ENCODE data around the gene SNTG2.
"Not testable (repeated sequence)": the region's sequence is repeated elsewhere in the genome, so short reads cannot be mapped to it uniquely, and the experiment has no call there.

The SNTG2 gene

DNA sequence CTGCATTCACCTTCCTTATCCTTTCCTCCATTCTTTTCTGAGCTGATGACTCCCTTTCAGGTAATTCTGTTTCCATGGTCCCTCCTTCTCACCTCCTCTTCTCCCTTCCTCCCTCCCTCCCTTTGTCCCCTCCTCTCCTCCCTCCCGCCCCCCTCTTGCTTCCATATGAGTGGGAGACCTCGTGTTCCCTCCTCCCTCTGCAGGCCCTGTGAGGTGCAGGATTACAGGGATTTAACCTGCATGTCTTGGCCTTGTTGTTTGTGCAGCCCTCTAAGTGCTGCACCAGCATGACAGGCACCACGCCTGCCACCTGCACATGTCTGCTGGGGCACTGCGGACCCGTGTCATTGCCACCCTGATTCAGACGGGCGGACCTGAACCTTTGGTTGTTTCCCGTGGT is 103.1 kb downstream of the SNTG2 start:
- no peak for DNase-seq (ENCODE audit: low spot score)

DNA sequence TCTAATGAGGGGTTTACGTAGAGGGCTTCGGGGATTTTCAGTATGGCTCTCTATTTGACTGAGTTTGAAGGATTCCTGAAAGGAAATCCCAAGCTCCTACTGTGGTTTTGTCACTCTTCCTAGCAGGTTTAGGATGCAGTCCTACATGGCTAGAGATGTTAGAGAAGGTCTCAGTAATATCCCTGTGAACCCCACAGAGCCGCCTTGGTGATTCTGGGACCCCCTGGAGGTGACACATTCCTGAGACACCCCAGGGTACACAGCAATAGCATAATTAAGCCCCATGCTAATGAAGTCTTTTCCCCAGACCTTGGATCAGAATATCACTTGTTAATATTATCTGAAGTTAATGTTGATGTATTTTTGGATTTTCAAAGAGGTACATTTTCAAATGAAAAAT is 103.8 kb downstream of the SNTG2 start:
- no peak for DNase-seq (ENCODE audit: low spot score)

DNA sequence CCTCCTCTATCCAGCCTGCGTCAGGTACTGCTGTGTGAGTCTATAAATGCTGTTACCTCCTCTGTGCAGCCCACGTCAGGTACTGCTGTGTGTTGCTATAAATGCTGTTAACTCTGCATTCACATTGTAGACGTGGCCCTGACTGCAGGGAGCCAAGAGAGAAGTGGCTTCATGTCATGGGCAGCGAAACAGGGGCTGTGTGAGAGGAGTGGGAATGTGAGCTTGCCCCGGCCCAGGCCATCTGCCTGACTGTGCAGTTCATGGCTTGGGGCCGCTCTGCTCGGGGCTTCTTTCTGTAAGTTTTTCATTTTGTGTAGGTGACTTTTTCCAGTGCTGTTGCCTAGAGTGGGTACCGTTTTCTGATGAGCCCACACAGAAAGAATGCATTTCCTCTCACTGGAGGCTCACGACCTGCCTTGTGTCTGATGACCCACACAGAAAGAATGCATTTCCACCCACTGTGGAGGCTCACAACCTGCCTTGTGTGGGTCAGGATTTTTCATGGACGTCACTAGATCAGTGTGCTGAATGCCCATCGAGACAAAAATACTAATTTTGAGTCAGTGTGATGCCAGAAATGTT is 104.5 kb downstream of the SNTG2 start:
- no peak for DNase-seq (ENCODE audit: low spot score)

DNA sequence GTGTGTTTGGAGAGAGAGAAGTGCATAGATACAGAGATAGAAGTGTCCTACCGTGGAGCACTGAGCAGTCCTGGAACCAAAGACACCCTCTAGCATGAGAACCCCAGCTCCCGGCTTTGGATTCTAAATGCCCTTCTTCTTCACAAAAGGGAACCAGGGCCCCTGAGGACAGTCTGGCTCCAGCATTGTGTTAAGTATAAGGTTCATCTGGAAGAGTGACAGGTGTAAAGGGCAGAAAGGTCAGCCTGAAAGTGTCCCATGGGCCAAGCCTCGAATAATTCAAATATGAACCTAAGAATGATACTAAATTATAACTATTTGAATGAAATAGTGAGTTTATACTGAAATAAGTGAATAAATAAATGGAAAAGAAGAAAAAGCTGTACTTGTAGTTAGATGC is 109.7 kb downstream of the SNTG2 start:
- DNase-seq (ENCODE audit: low spot score), result no peak

DNA sequence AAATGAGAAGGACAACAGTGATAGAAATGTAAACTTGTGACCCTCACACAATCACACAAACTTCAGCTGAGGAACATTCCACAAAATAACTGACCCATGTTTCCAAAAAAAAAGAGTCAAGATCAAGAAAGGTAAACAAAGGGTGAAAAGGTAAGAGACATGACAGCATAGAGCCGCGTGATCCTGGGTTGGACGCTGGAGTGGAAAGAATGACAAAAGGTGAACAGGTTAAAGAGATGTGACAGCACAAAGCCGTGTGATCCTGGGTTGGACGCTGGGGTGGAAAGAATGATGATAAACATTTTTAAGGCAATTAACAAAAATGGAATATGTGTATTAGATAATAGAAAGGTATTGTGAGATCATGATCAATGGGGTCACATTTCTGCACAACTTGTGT is 110.3 kb downstream of the SNTG2 start:
- DNase-seq (ENCODE audit: low spot score), result no peak

DNA sequence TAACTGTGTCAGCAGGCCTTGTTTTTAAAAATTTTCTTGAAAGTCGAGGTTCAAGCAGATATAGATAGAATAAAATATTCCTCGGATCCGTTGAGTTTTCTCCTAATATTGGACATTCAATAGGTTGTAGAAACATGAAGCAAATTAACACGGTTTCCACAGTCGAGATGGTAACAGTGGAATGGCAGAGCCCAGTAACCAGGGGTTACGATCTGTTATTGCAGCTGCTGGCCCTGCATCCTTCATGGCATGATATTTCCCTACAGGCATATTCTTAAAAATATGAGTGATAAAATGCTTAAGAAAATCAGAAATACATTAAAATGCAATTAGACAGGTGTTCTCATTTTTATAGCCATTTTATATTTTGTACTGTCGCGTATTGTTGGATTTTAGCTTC is 117.6 kb downstream of the SNTG2 start:
- DNase-seq (ENCODE audit: low spot score), result no peak

DNA sequence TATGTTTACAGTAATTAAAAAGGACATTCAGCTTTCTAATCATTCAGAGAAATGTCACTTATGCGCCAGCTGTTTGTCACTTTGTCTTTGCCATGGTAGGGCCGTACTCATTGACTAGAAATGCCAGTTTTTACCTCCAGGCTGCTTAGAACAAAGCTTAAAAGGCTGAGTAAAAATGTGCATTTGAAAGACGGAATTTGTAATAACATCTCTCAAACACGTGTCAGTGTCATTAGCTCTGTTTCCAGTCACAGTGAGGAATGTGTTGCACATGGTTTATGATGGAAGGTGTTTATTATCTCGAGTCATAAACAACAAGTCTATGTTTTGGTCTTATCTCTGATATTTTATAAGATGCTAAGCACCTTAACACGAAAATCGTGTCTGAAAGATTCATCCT is 118.2 kb downstream of the SNTG2 start:
- DNase-seq (ENCODE audit: low spot score), result no peak

DNA sequence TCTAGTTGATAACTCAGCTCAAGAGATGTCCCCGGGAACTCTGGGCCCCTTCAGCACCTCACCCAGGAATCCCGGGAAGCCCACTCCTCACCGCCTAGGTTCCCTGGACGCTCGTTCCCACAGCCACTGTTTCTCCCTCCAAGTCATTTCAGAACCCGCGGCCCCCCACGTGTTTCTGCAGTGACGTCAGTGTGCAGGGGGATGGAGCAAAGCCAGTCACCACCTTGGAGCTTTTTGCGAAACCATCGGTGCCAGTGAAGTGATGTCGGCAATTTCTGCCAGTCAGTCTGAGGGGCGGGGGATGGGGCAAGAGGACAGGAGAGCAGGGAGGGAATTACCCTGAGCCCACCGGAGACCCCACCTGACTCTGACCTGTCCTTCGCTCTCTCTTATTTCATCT is 119.2 kb downstream of the SNTG2 start:
- DNase-seq (ENCODE audit: low spot score), result no peak

DNA sequence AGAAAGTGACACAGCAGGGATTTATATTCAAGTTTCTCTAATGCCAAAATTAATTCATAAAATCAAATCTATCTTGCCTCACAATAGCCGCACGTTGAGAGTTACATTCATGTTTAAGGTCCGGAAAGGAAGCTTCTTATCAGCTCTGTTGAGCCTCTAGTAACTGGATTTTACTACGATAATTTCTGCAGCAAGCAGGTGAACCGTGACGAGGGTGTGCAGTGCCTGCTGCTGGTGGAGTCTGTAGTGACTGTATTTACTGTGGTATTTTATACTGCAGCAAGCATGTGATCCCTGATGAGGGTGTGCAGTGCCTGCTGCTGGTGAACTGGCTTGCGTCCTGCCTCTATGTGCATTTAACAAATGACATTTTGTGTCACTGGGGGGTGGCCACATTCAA is 120.0 kb downstream of the SNTG2 start:
- DNase-seq (ENCODE audit: low spot score), result no peak

DNA sequence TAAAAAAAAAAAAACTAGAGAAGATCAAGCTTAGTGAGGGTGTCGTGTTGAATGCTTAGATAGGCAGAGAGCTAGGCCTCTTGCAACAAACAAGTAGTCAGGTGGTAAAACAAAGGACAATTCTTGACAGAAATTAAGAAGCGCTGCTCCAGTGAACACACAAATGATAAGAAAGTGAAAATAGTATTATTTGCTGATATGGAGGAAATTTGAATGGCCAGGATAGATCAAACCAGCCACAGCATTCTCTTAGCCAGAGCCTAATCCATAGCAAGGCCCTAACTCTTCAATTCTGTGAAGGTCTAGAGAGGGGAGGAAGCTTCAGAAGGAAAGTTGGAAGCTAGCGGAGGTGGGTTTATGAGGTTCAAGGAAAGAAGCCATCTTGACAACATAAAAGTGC is 121.0 kb downstream of the SNTG2 start:
- DNase-seq (ENCODE audit: low spot score), result no peak

DNA sequence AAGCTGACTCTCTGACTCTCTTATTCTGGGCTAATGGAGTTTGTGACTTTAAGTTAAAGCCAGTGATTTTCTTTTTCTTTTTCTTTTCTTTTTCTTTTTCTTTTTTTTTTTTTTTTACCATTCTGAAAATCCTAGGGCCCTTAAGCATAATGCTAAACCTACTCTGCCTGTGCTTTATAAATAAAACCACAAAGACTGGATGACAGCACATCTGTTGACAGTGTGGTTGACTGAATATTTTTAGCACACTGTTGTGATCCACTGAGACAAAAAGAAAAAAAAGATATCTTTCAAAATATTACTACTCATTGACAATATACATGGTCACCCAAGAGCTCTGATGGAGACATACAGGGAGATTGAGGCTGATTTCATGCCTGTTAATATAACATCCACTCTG is 121.6 kb downstream of the SNTG2 start:
- no peak for DNase-seq (ENCODE audit: low spot score)

DNA sequence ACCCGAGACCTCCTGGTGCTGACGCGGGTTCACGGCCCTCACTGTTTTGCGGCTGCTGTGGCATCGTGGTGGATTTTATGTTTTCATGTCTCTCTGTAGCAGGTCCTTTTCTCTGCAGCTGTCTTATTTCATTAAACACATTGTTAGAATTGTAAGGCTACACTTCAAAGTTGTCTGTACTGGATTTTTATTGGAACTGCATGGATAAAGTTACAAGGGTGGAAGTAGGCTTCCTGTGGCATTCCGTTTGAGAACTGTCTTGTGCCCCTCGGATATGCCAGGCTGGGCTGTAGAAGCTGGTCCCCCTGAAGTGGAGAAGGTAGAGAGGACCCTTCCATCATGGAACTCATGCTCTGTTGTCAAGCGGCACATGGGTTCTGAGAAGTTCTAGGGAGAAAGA is 127.3 kb downstream of the SNTG2 start:
- no peak for DNase-seq (ENCODE audit: low spot score)

DNA sequence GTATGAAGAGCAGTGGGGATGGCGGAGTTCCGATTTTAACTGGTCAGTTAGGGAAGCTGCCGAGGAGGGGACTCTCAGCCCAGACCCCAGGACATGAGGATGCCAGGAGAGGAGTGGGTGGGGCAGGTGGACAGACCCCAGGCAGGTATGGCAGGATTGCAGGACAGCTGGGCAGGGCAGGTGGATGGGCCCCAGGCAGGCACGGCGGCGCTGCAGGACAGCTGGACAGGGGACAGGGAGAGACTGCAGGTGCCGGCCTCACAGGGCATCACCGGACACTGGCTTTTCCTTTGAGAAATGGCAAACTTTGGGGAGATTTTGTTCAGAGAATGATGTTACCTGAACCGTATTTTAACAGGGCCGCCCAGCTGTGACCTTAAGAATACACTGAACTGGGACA is 127.7 kb downstream of the SNTG2 start:
- no peak for DNase-seq (ENCODE audit: low spot score)

DNA sequence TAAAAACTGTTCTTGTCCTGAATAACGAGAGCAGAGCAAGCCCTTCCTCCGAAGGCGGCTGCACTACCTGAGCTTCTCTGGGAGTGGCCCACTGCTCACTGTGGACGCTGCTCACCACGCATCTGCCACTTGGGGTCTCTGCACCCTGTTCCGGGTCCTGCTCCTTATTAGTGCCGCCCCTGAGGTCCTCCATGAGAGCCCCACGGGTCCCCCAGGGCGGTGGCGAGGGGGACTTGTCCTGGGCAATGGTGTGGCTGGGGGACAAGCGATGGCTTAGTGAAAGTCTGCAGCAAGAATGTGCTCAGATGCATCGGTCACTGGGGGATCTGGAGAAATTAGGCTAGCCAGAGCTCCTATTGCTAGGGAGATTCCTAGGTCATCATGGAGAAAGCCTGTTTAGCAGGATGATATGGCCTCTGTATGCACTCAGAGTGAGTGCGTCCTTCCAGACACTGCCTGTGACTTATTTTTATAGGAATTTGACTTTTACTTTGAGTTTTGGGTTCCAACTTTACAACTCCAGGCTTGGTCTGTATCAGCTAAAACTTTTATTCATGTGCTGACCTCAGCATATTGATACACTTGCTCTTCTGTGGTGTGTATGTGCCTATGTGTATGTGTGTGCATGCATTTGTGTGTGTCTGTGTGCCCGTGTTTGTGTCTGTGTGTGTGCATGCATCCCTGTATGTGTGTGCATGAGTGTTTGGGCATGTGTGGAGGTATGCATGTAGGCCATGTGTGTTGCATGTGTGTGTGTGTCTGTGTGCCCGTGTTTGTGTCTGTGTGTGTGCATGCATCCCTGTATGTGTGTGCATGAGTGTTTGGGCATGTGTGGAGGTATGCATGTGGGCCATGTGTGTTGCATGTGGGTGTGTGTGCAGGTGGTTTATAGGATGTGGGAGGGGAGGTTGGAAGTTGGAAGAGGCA is 129.5 kb downstream of the SNTG2 start:
- no peak for DNase-seq (ENCODE audit: low spot score)

DNA sequence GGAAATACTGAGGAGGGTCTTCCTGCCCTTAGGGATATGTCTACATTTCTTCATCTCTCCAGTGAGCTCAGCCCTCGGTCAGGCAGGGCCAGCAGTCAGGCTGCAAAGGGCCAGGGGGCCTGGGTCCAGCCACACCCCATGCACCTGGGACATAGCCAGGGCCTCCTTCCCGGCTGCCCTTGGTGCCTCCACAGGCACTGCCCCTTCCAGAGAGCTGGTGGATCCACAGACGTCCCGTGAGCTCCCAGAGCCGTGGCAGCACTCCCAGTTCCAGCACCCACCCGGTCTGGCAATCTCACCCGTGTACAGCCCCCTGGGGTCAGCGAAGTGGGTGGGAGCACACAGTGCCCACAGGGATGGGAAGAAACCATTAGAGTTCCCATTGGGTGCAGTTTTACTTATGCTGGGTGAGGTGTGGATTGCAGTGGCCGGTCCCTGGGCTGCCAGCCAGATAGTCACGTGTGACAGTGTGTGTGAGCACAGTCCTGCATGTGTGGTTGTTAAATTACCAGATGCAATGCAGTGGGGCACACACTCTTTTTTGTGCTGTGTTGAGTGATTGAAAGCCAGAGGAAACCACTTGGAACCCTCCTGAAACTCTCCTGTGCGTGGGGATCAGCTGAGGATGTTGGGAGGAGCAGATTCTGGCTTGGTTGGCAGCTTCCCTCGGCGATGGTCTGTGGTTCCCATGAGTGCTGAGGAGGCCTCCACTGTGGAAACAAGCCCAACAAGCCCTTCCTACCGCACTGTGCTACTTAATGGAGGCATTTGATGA is 131.0 kb downstream of the SNTG2 start:
- no peak for DNase-seq (ENCODE audit: low spot score)

DNA sequence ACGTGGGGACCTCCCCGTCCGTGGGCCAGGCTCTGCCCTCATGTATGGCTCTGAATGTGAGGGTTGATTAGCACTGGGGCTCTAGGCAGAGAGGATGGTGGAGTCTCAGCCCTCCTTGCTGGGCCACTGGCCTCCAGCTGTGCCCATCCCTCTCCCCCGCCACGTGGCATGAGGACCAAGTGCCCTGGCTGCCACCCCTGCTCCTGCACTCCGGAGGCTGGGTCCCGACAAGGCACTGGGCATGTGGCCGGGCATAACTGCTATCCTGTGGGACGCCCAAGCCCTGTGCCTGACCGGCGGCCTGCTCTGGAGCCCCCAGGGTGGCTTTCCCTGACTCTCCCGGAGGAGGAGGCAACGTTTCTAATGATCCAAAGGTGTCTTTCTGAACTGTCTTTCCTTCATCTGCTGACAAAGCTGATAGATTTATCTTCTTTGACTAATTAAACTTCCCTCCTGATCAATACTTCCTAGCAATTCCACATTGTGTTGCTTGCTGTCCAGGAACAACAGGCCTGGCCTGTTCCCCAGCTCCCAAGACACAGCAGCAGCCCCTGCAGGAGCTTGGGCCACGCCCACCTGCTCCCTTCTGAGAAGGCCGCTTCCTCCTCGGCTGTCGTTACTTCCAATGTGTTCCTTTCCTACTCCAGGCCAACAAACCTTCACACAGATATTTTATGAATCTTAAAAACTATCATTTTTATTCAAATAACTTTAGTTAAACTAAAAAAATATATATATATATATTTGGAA is 132.0 kb downstream of the SNTG2 start:
- no peak for DNase-seq (ENCODE audit: low spot score)

DNA sequence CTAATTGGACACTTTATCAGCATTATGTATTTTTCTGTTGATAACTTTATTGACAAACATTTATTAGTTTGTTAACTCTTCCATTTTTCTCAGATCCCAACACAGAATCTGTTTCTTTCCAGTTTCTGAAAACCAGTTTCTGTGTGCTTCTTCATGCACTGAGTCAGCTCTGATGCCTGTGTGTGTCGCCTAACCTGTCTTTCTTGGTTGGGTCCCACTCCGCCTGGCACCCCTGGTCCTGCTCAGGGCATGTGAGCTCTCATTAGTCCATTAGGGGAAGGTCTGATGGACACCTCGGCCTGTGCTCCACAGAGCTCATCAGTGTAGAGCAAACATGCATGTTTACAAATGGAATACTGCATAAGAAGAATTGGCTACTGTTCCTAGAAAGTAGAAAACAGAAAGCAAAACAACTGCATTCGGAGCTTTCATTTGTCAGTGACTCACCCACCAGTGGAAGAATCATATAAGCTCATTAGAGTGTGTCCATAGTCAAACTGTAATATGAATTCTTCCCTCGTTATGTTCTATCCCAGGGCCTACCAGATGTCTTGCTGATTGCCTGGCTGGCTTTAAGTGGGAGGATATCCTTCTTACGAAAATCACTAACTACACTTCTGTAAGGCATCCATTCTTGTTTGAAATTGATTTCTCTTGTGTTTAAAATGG is 137.7 kb downstream of the SNTG2 start:
- DNase-seq (ENCODE audit: low spot score), result no peak

DNA sequence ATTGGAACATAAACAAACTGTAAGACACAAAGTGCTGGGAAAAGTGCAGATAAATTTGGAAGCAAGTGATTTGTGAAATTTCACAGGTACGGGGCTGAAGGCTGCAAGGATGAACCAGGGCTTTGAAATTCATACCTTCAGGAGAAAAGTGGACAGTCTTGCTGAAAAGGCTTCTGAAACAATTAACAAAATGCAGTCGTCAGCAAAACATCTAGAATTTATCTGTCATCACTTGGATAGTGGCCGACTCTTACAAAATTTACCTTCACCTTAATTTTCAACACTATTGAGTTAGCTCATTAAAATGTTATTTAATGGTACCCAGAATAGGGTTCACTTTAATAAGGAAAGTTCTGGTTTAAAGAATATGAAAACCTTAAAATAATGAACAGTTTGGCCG is 138.3 kb downstream of the SNTG2 start:
- no peak for DNase-seq (ENCODE audit: low spot score)

DNA sequence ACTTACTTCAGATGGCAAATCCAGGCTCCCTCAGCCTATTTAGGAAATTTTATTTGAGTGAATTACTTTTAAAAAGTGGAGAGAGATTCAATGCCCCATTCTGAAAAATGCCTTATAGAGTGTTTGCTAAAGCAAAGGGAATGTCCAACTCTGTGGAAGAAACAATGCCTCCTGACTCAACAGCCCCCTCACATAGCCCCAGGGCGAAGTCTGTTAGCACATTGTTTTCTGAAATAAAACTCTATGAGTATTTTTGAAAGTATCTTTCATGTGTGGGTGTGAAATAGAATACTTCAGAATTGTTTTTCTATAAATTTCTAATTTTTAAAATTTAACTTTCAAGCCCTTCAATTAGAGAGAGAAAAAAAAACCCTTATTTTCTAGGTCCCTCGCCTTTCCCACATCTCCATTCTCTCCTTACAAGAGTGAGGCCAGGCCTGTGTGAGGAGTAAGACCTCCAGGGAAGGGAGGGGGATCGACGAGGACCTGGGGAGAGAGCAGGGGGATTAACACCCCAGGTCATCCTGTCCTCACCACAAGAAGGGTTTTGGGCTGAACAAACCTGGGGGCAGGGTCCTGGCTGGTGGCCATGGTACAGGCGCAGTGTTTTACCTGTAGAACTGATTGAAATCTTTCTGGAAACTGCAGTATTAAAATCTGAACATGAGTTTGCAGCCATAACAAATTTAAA is 141.4 kb downstream of the SNTG2 start:
- no peak for DNase-seq (ENCODE audit: low spot score)

DNA sequence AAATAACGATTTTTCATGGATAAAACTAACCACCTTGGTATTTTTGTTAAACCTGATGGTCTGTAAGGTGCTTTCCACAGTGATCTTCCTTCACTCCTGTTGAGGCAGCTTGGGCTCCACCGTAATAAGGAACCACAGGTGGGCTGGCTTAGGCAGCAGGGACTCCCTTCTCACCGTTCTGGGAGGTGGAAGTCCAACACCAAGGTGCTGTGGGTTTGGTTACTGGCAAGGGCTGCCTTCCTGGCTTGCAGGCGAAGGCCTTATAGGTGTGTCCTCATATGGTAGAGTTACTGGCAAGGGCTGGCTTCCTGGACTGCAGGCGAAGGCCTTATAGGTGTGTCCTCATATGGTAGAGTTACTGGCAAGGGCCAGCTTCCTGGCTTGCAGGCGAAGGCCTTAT is 143.0 kb downstream of the SNTG2 start:
- DNase-seq (ENCODE audit: low spot score), result not testable (repeated sequence)

DNA sequence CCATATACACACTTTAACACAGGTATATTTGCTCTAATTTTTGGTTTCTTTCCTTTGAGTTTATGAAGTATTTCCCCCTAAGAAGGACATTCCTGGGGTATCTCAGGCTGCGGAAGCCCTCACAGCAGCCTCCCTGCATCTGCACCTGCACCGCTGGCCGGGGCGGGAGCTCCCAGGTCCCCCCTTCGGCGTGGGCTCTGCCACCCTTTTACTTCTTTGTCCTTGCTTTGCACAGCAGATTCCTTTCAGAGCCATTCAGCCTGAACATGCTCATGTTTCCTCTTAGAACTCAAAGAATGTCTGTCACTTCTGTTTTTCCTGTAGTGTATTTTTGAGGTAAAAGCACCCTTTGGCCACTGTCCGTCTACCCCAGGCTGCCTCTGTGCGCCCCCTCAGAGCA is 146.5 kb downstream of the SNTG2 start:
- no peak for DNase-seq (ENCODE audit: low spot score)

Data from HuH-7 (cell line).